H1 (cell line): ENCODE data around the gene NOL4L. TPM values are rescaled to one million over a fixed set of nuclear protein-coding genes. Genes with fewer than 3 reads are reported as not detected.

Experiments used
- CTCF ChIA-PET: fragments of 300-600 bp; sonication (Branson Sonifier 250); formaldehyde crosslinking; loops from one replicate; lab custom pipeline; 2021; ENCODE audit not compliant: partially characterized antibody; lab: Charles Lee
- POLR2A ChIA-PET: fragments of 300-600 bp; sonication (Branson Sonifier 250); formaldehyde crosslinking; loops from one replicate; lab custom pipeline; 2021; ENCODE audit warnings: inconsistent platforms; ENCODE audit not compliant: partially characterized antibody; lab: Charles Lee
- DNase-seq, 2 experiments: peaks; one replicate each; pipeline versions ENCODE4 v3.0.0 to v3.0.0-alpha.2; 2010 to 2022; ENCODE audit warnings: low spot score in 2 of 2, low read depth in 1 of 2, mixed read lengths in 1 of 2
- FAIRE-seq: peaks from 2 replicates; lab custom pipeline; 2011; peaks lifted over from hg19 to GRCh38; lab: Jason Lieb, UNC
- H2AFZ ChIP-seq: 2 replicates; pipeline ENCODE4 v1.8.1; 2012; ENCODE audit warnings: low read length, inconsistent platforms
- H2AK5ac ChIP-seq: 2 replicates; pipeline ENCODE4 v1.6.1; 2013; ENCODE audit warnings: low read depth, low read length
- H2BK120ac ChIP-seq: replicated peaks from 2 replicates; pipeline ENCODE3; 2013; ENCODE audit warnings: low read depth, low read length, inconsistent platforms
- H2BK12ac ChIP-seq: 2 replicates; pipeline ENCODE4 v1.6.1; 2013; ENCODE audit warnings: low read depth, low read length
- H2BK15ac ChIP-seq: 2 replicates; pipeline ENCODE4 v1.6.1; 2013; ENCODE audit warnings: low read length
- H2BK20ac ChIP-seq: 2 replicates; pipeline ENCODE4 v1.6.1; 2013; ENCODE audit warnings: low read length
- H2BK5ac ChIP-seq: 2 replicates; pipeline ENCODE4 v1.6.1; 2013; ENCODE audit warnings: low read depth, low read length
- H3K14ac ChIP-seq: 2 replicates; pipeline ENCODE4 v1.6.1; 2013; ENCODE audit warnings: inconsistent platforms; ENCODE audit not compliant: insufficient read length
- H3K18ac ChIP-seq: 2 replicates; pipeline ENCODE4 v1.6.1; 2013; ENCODE audit warnings: low read length; ENCODE audit errors: extremely low read depth
- H3K23ac ChIP-seq: 2 replicates; pipeline ENCODE4 v1.6.1; 2013; ENCODE audit warnings: inconsistent platforms; ENCODE audit not compliant: insufficient read length
- H3K23me2 ChIP-seq: 2 replicates; pipeline ENCODE4 v1.6.1; 2013; ENCODE audit warnings: low read depth, low read length
- H3K27ac ChIP-seq: 2 replicates; pipeline ENCODE4 v1.6.1; 2011; ENCODE audit warnings: low read depth, low read length, inconsistent platforms
- H3K27me3 ChIP-seq, 4 experiments: replicated peaks in 1 of 4; 1 replicate in 1 of 4; 2 replicates in 3 of 4; pipeline versions ENCODE4 v1.6.1 to v1.8.1; 2011 to 2013; ENCODE audit warnings: low read length in 3 of 4, mild to moderate bottlenecking in 3 of 4, inconsistent platforms in 2 of 4, mixed read lengths in 2 of 4, moderate library complexity in 1 of 4; ENCODE audit not compliant: control insufficient read depth in 3 of 4, insufficient read depth in 3 of 4; ENCODE audit errors: extremely low read depth in 1 of 4
- H3K36me3 ChIP-seq, 4 experiments: 2 replicates each; pipeline versions ENCODE4 v1.6.1 to v1.8.1; 2011 to 2013; ENCODE audit warnings: mild to moderate bottlenecking in 4 of 4, low read length in 3 of 4, moderate library complexity in 2 of 4, control low read depth in 1 of 4, inconsistent platforms in 1 of 4; ENCODE audit not compliant: insufficient read depth in 4 of 4, control insufficient read depth in 2 of 4
- H3K4ac ChIP-seq: replicated peaks from 2 replicates; pipeline ENCODE3; 2013; ENCODE audit warnings: low read length, low read depth, mixed read lengths, inconsistent platforms; ENCODE audit not compliant: insufficient read length
- H3K4me1 ChIP-seq, 4 experiments: replicated peaks in 1 of 4; 1 replicate in 1 of 4; 2 replicates in 3 of 4; pipeline versions ENCODE4 v1.6.1 to v1.8.1; 2011 to 2013; ENCODE audit warnings: low read length in 3 of 4, inconsistent platforms in 2 of 4, mixed read lengths in 1 of 4; ENCODE audit not compliant: insufficient read depth in 4 of 4, control insufficient read depth in 3 of 4
- H3K4me2 ChIP-seq, 2 experiments: 2 replicates each; pipeline versions ENCODE4 v1.6.1 to v1.8.1; 2011 to 2013; ENCODE audit warnings: low read depth in 2 of 2, low read length in 2 of 2, control low read depth in 1 of 2, inconsistent platforms in 1 of 2, mild to moderate bottlenecking in 1 of 2; ENCODE audit not compliant: insufficient read depth in 1 of 2
- H3K4me3 ChIP-seq, 4 experiments: fragments of 200-600, 300-600 bp in 1 of 4; sonication (generic), shearing (Covaris generic), sonication (Bioruptor Twin) in 1 of 4; 2 replicates each; pipeline versions ENCODE4 v1.5.1 to v1.8.1; 2011 to 2016; ENCODE audit warnings: low read length in 4 of 4, low read depth in 3 of 4, control low read depth in 2 of 4, inconsistent platforms in 2 of 4, mild to moderate bottlenecking in 2 of 4, mixed read lengths in 1 of 4, moderate library complexity in 1 of 4; ENCODE audit not compliant: insufficient read depth in 2 of 4; ENCODE audit errors: extremely low read depth in 1 of 4
- H3K56ac ChIP-seq: replicated peaks from 2 replicates; pipeline ENCODE3; 2013; ENCODE audit warnings: low read depth, mild to moderate bottlenecking, mixed read lengths, low read length, inconsistent platforms; ENCODE audit not compliant: insufficient read length
- H3K79me1 ChIP-seq: 2 replicates; pipeline ENCODE4 v1.6.1; 2013; ENCODE audit warnings: low read depth, low read length, control low read depth
- H3K79me2 ChIP-seq, 2 experiments: 2 replicates each; pipeline versions ENCODE4 v1.6.1 to v1.8.1; 2012 to 2013; ENCODE audit warnings: low read length in 2 of 2, mild to moderate bottlenecking in 2 of 2, inconsistent platforms in 1 of 2; ENCODE audit not compliant: insufficient read depth in 2 of 2, control insufficient read depth in 1 of 2
- H3K9ac ChIP-seq, 4 experiments: replicated peaks in 1 of 4; 1 replicate in 1 of 4; 2 replicates in 3 of 4; pipeline versions ENCODE4 v1.6.1 to v1.8.1; 2011 to 2013; ENCODE audit warnings: low read depth in 3 of 4, low read length in 3 of 4, control low read depth in 2 of 4, mild to moderate bottlenecking in 2 of 4, moderate library complexity in 2 of 4, inconsistent platforms in 1 of 4; ENCODE audit errors: extremely low read depth in 1 of 4
- H3K9me3 ChIP-seq, 2 experiments: 2 replicates each; pipeline versions ENCODE4 v1.6.1 to v1.8.1; 2012 to 2013; ENCODE audit warnings: mild to moderate bottlenecking in 2 of 2, moderate library complexity in 2 of 2, control low read depth in 1 of 2, inconsistent platforms in 1 of 2, low read depth in 1 of 2, low read length in 1 of 2, mixed read lengths in 1 of 2; ENCODE audit not compliant: insufficient read depth in 2 of 2
- H4K20me1 ChIP-seq, 2 experiments: replicated peaks in 1 of 2; 2 replicates each; pipeline versions ENCODE3 to v1.8.1; 2011 to 2013; ENCODE audit warnings: inconsistent platforms in 2 of 2, low read length in 2 of 2, mild to moderate bottlenecking in 1 of 2; ENCODE audit not compliant: insufficient read depth in 2 of 2, control insufficient read depth in 1 of 2
- H4K5ac ChIP-seq: 2 replicates; pipeline ENCODE4 v1.6.1; 2013; ENCODE audit warnings: low read length, low read depth, mixed read lengths, inconsistent platforms; ENCODE audit not compliant: insufficient read length
- H4K8ac ChIP-seq: 2 replicates; pipeline ENCODE4 v1.8.0; 2013; ENCODE audit warnings: mild to moderate bottlenecking, moderate library complexity, low read length, inconsistent platforms; ENCODE audit not compliant: insufficient read depth; ENCODE audit errors: extremely low read depth
- H4K91ac ChIP-seq: replicated peaks from 2 replicates; pipeline ENCODE3; 2013; ENCODE audit warnings: low read length, mixed read lengths, inconsistent platforms; ENCODE audit not compliant: insufficient read length
- ASH2L ChIP-seq: fragments of 200-600, 300-600 bp; sonication (generic); IDR thresholded peaks from one replicate; pipeline ENCODE4 v1.7.1; 2017; ENCODE audit warnings: low read length
- FOSL1 ChIP-seq: IDR thresholded peaks from 2 replicates; pipeline ENCODE4 v1.6.1; 2011; ENCODE audit warnings: mild to moderate bottlenecking, low read depth, low read length, moderate library complexity; ENCODE audit not compliant: insufficient read depth
- KDM5A ChIP-seq: fragments of 200-600 bp; IDR thresholded peaks from 2 replicates; pipeline ENCODE4 v1.7.1; 2012; ENCODE audit warnings: mild to moderate bottlenecking, low read length, inconsistent platforms, mixed read lengths
- MAFK ChIP-seq: IDR thresholded peaks from 2 replicates; pipeline ENCODE4 v1.6.1; 2012; ENCODE audit warnings: low read depth, mild to moderate bottlenecking, improper control_type of control experiment, low read length
- POU5F1 ChIP-seq: IDR thresholded peaks from 2 replicates; pipeline ENCODE4 v1.6.1; 2011; ENCODE audit warnings: low read depth, mild to moderate bottlenecking, low read length, moderate library complexity
- SIN3A ChIP-seq, 2 experiments: IDR thresholded peaks in 1 of 2; conservative IDR thresholded peaks in 1 of 2; 2 replicates each; pipeline ENCODE4 v1.6.1; 2011 to 2012; ENCODE audit warnings: low read length in 2 of 2, improper control_type of control experiment in 1 of 2, low read depth in 1 of 2, mild to moderate bottlenecking in 1 of 2
- SIX5 ChIP-seq: IDR thresholded peaks from 2 replicates; pipeline ENCODE4 v1.6.1; 2011; ENCODE audit warnings: mild to moderate bottlenecking, low read depth, low read length
- SP1 ChIP-seq: IDR thresholded peaks from 2 replicates; pipeline ENCODE4 v1.6.1; 2011; ENCODE audit warnings: low read depth, low read length
- SUZ12 ChIP-seq: fragments of 200-600 bp; sonication (generic); IDR thresholded peaks from 2 replicates; pipeline ENCODE4 v1.6.1; 2012; ENCODE audit warnings: mild to moderate bottlenecking, inconsistent platforms, low read length, moderate library complexity, mixed read lengths
- WGBS, 2 experiments: shearing (Covaris generic) in 1 of 2; methylation state at CpG; one replicate each; pipeline versions ENCODE4 v1.1.6 to v1.1.7; 2013 to 2015; ENCODE audit warnings: low lambda C conversion rate in 2 of 2, mixed read lengths in 2 of 2, inconsistent platforms in 1 of 2, low coverage in 1 of 2, missing lambda C conversion rate in 1 of 2; ENCODE audit not compliant: insufficient replicate concordance in 2 of 2, insufficient coverage in 1 of 2, insufficient read length in 1 of 2; ENCODE audit errors: extremely low coverage in 1 of 2, missing lambda C conversion rate in 1 of 2; 5-methylcytosine and 5-hydroxymethylcytosine counted together
- polyA plus RNA-seq, 7 experiments: library from polyadenylated mRNA; depleted of rRNA in 3 of 7; stranded (reverse) in 5 of 7; unstranded in 2 of 7; fragments of >200 nt in 5 of 7; fragments of 200-250 nt in 2 of 7; gene quantifications; 1 replicate in 5 of 7; 2 replicates in 1 of 7; 4 replicates in 1 of 7; pipeline versions ENCODE4 v1.2.1 to v1.2.3, GENCODE V29; 2011 to 2013; ENCODE audit warnings: missing spikeins in 2 of 7, mixed read lengths in 2 of 7
- total RNA-seq: library from RNA; stranded (reverse); fragmentation: NEBNext Ultra II Directional; extraction: Animal tissue kit (Norgen Biotek cat#: 25700); gene quantifications from 2 replicates; pipeline ENCODE4 v1.2.1, GENCODE V29; 2021

Gene NOL4L
- total and polyA plus RNA-seq, 2 of the 8 experiments (the other 6 are each of a cell fraction or from before 2014, with no cell fraction given) = 15.3 to 23.7 TPM

GRCh38 chr20:32516583-32517517, 68.3 kb downstream of the NOL4L start:
- no peak overlapping the region for H3K9ac ChIP-seq
- H4K20me1 ChIP-seq = no peaks in the 10 kb centered on the region
- WGBS, 2 experiments = 72% methylated on average over 9 of the region's 10 CpGs; no CpG with 5 or more reads in 1 of the 2 experiments
- no peak overlapping the region for H2AFZ ChIP-seq
- TF ChIP-seq SP1 (no peak), ASH2L (no peak), SIX5 (no peak), POU5F1 (no peak), SUZ12 (no peak), MAFK (no peak), KDM5A (no peak), SIN3A (conservative IDR thresholded peaks at IDR 0.05 in 1 of 2, IDR thresholded peaks at IDR 0.05 in 1 of 2; ENCODE audit: low read depth in 1 of 2, low read length in 2 of 2) (no peak), FOSL1 (no peak)
- TF ChIP-seq, all 59 proteins: peak for 0
- Histone ChIP-seq H4K5ac (no peak overlapping the region), H2BK20ac (no peak overlapping the region), H2BK15ac (no peak overlapping the region; the same call in 1 of the 2 replicates), H3K36me3 (no peaks in the 10 kb centered on the region), H3K4me1 (peaks cover 0 to 5% (median 0%) of the 10 kb centered on the region in 4 experiments; a peak in 3 of 7 replicates), H2BK12ac (peak overlapping the region; percentile 60; the same call in 1 of the 2 replicates), H3K56ac (no peak overlapping the region), H3K4ac (no peak overlapping the region), H3K27ac (no peak overlapping the region), H3K14ac (no peak overlapping the region), H3K18ac (no peak overlapping the region), H2AK5ac (no peak overlapping the region), H3K27me3 (no peaks in the 10 kb centered on the region), H3K79me2 (no peaks in the 10 kb centered on the region), H3K4me3 (no peak overlapping the region), H3K4me2 (no peak overlapping the region), H3K23me2 (no peaks in the 10 kb centered on the region), H3K9me3 (no peaks in the 10 kb centered on the region), H4K91ac (peak overlapping the region; percentile 52), H2BK120ac (no peak overlapping the region), H2BK5ac (no peak overlapping the region), H3K23ac (no peak overlapping the region), H4K8ac (no peak overlapping the region), H3K79me1 (no peaks in the 10 kb centered on the region)
- no peak for FAIRE-seq
- no peak for DNase-seq
- POLR2A ChIA-PET = interaction anchor here (0.6 to 1.7 kb wide), 3 partner anchors 10 to 256 kb away, joined by 3 to 5 read pairs (median 3); no protein-coding TSS in a partner anchor
- CTCF ChIA-PET = interaction anchor here (0.7 to 11.7 kb wide), 10 partner anchors 10 to 132 kb away, joined by 3 to 246 read pairs (median 4); no protein-coding TSS in a partner anchor
